ENCODE data around the gene CRYGN. TPM values are rescaled to one million over a fixed set of nuclear protein-coding genes. Genes with fewer than 3 reads are reported as not detected.

Gene CRYGN
- polyA plus RNA-seq, 1 of the 3 experiments (the other 2 are of a cell fraction): not detected

GRCh38 chr7:151395036-151395367, 44.9 kb downstream of the CRYGN start:
- TF ChIP-seq RAD21 (IDR thresholded peaks at IDR 0.05; ENCODE audit: low read length): no peak
- no peak for TF ChIP-seq TCF12 (IDR thresholded peaks at IDR 0.05)
- TF ChIP-seq SMC3 (IDR thresholded peaks at IDR 0.05; ENCODE audit: low read depth, low read length): no peak
- TF ChIP-seq FOXJ3 (CRISPR knock-in tag; IDR thresholded peaks at IDR 0.05): no peak
- TF ChIP-seq GABPA (IDR thresholded peaks at IDR 0.05; ENCODE audit: low read depth): no peak
- no peak for TF ChIP-seq USF2 (IDR thresholded peaks at IDR 0.05; ENCODE audit: borderline replicate concordance, low read depth, low read length)
- no peak for TF ChIP-seq TAF1 (IDR thresholded peaks at IDR 0.05; ENCODE audit: borderline replicate concordance, low read depth, low read length)
- TF ChIP-seq ZBTB33 (IDR thresholded peaks at IDR 0.05; ENCODE audit: borderline replicate concordance, low read depth): no peak
- TF ChIP-seq NRF1 (IDR thresholded peaks at IDR 0.05; ENCODE audit: low read depth, low read length): no peak
- TF ChIP-seq NFIC (IDR thresholded peaks at IDR 0.05; ENCODE audit: borderline replicate concordance): no peak
- TF ChIP-seq SIN3A (IDR thresholded peaks at IDR 0.05; ENCODE audit: borderline replicate concordance, low read depth, low read length): no peak
- Histone ChIP-seq H4K20me1 (ENCODE audit: insufficient read depth) (no peaks in the 10 kb centered on the region), H3K36me3 (replicated peaks in 1 of 2; ENCODE audit: control insufficient read depth in 1 of 2, insufficient read depth in 2 of 2, low read length in 1 of 2) (no peaks in the 10 kb centered on the region), H3K4me2 (no peak overlapping the region), H3K27me3 (ENCODE audit: insufficient read depth) (peaks cover 6% of the 10 kb centered on the region; the same call in 1 of the 2 replicates), H3K9me2 (no peaks in the 10 kb centered on the region), H3K4me1 (ENCODE audit: control insufficient read depth in 1 of 2, insufficient read depth in 2 of 2, low read depth in 1 of 2, low read length in 1 of 2) (no peaks in the 10 kb centered on the region), H2AFZ (ENCODE audit: low read depth) (no peak overlapping the region), H3F3A (replicated peaks; ENCODE audit: insufficient read depth) (no peaks in the 10 kb centered on the region), H3K27ac (ENCODE audit: low read depth in 2 of 2, low read length in 1 of 2) (no peak overlapping the region), H3K9ac (no peak overlapping the region), H3K79me2 (ENCODE audit: insufficient read depth) (no peaks in the 10 kb centered on the region), H3K9me3 (no peaks in the 10 kb centered on the region), H3K4me3 (ENCODE audit: low read depth in 2 of 2, low read length in 1 of 2) (no peak overlapping the region)
- no peak for DNase-seq
- 90% methylated on average over 10 of the region's 13 CpGs for WGBS (ENCODE audit: low lambda C conversion rate)
- ChIA-PET CTCF (interaction anchor here (1.5 kb wide), 1 partner anchor 14 kb away, joined by 4 read pairs; the partner anchor contains the start of gene WDR86), POLR2A (no interaction called here)

GRCh38 chr7:151394076-151395035, 45.6 kb downstream of the CRYGN start:
- Histone ChIP-seq H3K9ac (no peak overlapping the region), H4K20me1 (ENCODE audit: insufficient read depth) (no peaks in the 10 kb centered on the region), H3K9me3 (no peaks in the 10 kb centered on the region), H3K36me3 (replicated peaks in 1 of 2; ENCODE audit: control insufficient read depth in 1 of 2, insufficient read depth in 2 of 2, low read length in 1 of 2) (no peaks in the 10 kb centered on the region), H2AFZ (ENCODE audit: low read depth) (no peak overlapping the region), H3K4me1 (ENCODE audit: control insufficient read depth in 1 of 2, insufficient read depth in 2 of 2, low read depth in 1 of 2, low read length in 1 of 2) (no peaks in the 10 kb centered on the region), H3F3A (replicated peaks; ENCODE audit: insufficient read depth) (no peaks in the 10 kb centered on the region), H3K27ac (ENCODE audit: low read depth in 2 of 2, low read length in 1 of 2) (no peak overlapping the region), H3K9me2 (no peaks in the 10 kb centered on the region), H3K4me2 (no peak overlapping the region), H3K4me3 (ENCODE audit: low read depth in 2 of 2, low read length in 1 of 2) (no peak overlapping the region), H3K79me2 (ENCODE audit: insufficient read depth) (no peaks in the 10 kb centered on the region), H3K27me3 (ENCODE audit: insufficient read depth) (peaks cover 6% of the 10 kb centered on the region; the same call in 1 of the 2 replicates)
- WGBS (ENCODE audit: low lambda C conversion rate): 86% methylated on average over 35 of the region's 35 CpGs
- CTCF ChIA-PET: interaction anchor here (1.0 to 1.5 kb wide), 5 partner anchors 15 to 365 kb away, joined by 3 to 7 read pairs (median 4); partner anchors contain the start of gene WDR86
- POLR2A ChIA-PET: no interaction called here
- DNase-seq: no peak
- TF ChIP-seq PBX3 (IDR thresholded peaks at IDR 0.05) (no peak), ZBTB33 (IDR thresholded peaks at IDR 0.05; ENCODE audit: borderline replicate concordance, low read depth) (no peak), YY1 (IDR thresholded peaks at IDR 0.05; ENCODE audit: low read depth) (no peak), FOSL2 (IDR thresholded peaks at IDR 0.05; ENCODE audit: borderline replicate concordance, low read depth) (no peak), MEF2A (IDR thresholded peaks at IDR 0.05; ENCODE audit: borderline replicate concordance, low read depth) (no peak), NRF1 (IDR thresholded peaks at IDR 0.05; ENCODE audit: low read depth, low read length) (no peak), USF1 (IDR thresholded peaks at IDR 0.05; ENCODE audit: borderline replicate concordance, low read depth) (no peak), EP300 (IDR thresholded peaks at IDR 0.05; ENCODE audit: borderline replicate concordance in 1 of 2, low read depth in 1 of 2, low read length in 1 of 2) (no peak)

All from SK-N-SH (cell line).